Measurements from ENCODE around the gene HOMEZ.

Gene HOMEZ

DNA sequence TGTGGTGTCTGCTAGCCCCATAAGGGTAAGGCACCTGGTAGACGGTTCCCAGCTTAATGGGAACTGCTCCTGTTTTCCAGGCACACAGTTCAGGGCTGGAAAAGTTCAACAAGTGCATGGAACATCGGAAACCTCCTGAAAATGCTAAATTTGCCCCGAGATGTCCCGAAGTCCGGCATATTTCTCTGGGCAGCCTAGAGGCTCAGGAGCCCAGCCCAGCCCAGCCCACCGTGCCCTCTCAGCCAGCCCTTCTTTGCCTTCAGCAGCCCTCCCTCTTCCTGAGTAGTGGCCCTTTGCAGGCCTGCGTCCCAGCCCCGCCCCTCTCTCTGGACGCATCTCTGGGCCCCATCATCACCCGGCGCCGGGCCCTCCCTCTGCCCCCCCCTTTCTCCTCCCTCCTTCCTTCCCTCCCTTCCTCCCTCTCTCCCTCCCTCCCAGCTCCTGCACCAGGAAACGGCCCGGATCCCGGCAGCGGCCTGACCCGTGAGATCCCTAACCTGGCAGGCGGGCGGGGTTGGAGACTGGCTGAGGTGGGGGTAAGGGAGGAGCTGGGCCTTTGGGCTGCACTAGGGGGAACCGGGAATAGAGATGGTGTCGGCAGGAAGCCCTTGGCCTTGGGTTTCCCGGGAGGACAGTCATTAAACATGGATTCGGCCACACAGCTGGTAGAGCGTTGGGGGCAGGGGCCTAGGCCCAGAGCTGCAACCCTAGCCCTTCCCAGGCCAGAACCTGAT lies 20.6 kb upstream of the HOMEZ start, which contains the start of gene BCL2L2 (continued):
- peak; percentile 85 for TF ChIP-seq KLF16 (tag by site-specific recombination; IDR thresholded peaks at IDR 0.05)
- 0 out of 2 replicates have a peak, but pooled peaks have one; percentile 51 for TF ChIP-seq ZFP37 (tag by site-specific recombination; IDR thresholded peaks at IDR 0.05)
- TF ChIP-seq GLI4 (tag by site-specific recombination; IDR thresholded peaks at IDR 0.05) = 0 out of 2 replicates have a peak, but pooled peaks have one; percentile 14
- peak; percentile 92 for TF ChIP-seq KLF9 (tag by site-specific recombination; IDR thresholded peaks at IDR 0.05; ENCODE audit: low read depth)
- TF ChIP-seq RBAK (tag by site-specific recombination; IDR thresholded peaks at IDR 0.05) = no peak
- peak; percentile 98 for TF ChIP-seq ZFP69B (tag by site-specific recombination; IDR thresholded peaks at IDR 0.05)
- peak; percentile 73; the same call in 1 of the 2 replicates for TF ChIP-seq SCRT1 (tag by site-specific recombination; IDR thresholded peaks at IDR 0.05; ENCODE audit: borderline replicate concordance)
- TF ChIP-seq, protein P1, sequence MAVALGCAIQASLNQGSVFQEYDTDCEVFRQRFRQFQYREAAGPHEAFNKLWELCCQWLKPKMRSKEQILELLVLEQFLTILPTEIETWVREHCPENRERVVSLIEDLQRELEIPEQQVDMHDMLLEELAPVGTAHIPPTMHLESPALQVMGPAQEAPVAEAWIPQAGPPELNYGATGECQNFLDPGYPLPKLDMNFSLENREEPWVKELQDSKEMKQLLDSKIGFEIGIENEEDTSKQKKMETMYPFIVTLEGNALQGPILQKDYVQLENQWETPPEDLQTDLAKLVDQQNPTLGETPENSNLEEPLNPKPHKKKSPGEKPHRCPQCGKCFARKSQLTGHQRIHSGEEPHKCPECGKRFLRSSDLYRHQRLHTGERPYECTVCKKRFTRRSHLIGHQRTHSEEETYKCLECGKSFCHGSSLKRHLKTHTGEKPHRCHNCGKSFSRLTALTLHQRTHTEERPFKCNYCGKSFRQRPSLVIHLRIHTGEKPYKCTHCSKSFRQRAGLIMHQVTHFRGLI (tag by site-specific recombination; IDR thresholded peaks at IDR 0.05) = 0 out of 2 replicates have a peak, but pooled peaks have one; percentile 19
- TF ChIP-seq ZBTB48 (tag by site-specific recombination; IDR thresholded peaks at IDR 0.05) = peak; percentile 97
- no peak for TF ChIP-seq ZNF174 (tag by site-specific recombination; IDR thresholded peaks at IDR 0.05)
- no peak; the same call in 1 of the 2 replicates for TF ChIP-seq ZNF501 (tag by site-specific recombination; IDR thresholded peaks at IDR 0.05)
- TF ChIP-seq IKZF3 (tag by site-specific recombination; IDR thresholded peaks at IDR 0.05) = peak; percentile 99
- TF ChIP-seq OVOL3 (tag by site-specific recombination; IDR thresholded peaks at IDR 0.05) = peak; percentile 13; the same call in 1 of the 2 replicates
- no peak for TF ChIP-seq ZNF214 (tag by site-specific recombination; IDR thresholded peaks at IDR 0.05; ENCODE audit: borderline replicate concordance)
- TF ChIP-seq, protein P2, sequence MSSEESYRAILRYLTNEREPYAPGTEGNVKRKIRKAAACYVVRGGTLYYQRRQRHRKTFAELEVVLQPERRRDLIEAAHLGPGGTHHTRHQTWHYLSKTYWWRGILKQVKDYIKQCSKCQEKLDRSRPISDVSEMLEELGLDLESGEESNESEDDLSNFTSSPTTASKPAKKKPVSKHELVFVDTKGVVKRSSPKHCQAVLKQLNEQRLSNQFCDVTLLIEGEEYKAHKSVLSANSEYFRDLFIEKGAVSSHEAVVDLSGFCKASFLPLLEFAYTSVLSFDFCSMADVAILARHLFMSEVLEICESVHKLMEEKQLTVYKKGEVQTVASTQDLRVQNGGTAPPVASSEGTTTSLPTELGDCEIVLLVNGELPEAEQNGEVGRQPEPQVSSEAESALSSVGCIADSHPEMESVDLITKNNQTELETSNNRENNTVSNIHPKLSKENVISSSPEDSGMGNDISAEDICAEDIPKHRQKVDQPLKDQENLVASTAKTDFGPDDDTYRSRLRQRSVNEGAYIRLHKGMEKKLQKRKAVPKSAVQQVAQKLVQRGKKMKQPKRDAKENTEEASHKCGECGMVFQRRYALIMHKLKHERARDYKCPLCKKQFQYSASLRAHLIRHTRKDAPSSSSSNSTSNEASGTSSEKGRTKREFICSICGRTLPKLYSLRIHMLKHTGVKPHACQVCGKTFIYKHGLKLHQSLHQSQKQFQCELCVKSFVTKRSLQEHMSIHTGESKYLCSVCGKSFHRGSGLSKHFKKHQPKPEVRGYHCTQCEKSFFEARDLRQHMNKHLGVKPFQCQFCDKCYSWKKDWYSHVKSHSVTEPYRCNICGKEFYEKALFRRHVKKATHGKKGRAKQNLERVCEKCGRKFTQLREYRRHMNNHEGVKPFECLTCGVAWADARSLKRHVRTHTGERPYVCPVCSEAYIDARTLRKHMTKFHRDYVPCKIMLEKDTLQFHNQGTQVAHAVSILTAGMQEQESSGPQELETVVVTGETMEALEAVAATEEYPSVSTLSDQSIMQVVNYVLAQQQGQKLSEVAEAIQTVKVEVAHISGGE (tag by site-specific recombination; conservative IDR thresholded peaks at IDR 0.05; ENCODE audit: low read depth) = peak; percentile 51
- TF ChIP-seq ZBTB21 (tag by site-specific recombination; IDR thresholded peaks at IDR 0.05) = peak; percentile 29; the same call in 1 of the 2 replicates
- no peak for TF ChIP-seq ZNF157 (tag by site-specific recombination; IDR thresholded peaks at IDR 0.05)
- TF ChIP-seq ZNF670 (tag by site-specific recombination; IDR thresholded peaks at IDR 0.05; ENCODE audit: low read depth) = no peak
- peak; percentile 62; the same call in 1 of the 2 replicates for TF ChIP-seq ZNF10 (tag by site-specific recombination; IDR thresholded peaks at IDR 0.05)
- TF ChIP-seq, protein P3, sequence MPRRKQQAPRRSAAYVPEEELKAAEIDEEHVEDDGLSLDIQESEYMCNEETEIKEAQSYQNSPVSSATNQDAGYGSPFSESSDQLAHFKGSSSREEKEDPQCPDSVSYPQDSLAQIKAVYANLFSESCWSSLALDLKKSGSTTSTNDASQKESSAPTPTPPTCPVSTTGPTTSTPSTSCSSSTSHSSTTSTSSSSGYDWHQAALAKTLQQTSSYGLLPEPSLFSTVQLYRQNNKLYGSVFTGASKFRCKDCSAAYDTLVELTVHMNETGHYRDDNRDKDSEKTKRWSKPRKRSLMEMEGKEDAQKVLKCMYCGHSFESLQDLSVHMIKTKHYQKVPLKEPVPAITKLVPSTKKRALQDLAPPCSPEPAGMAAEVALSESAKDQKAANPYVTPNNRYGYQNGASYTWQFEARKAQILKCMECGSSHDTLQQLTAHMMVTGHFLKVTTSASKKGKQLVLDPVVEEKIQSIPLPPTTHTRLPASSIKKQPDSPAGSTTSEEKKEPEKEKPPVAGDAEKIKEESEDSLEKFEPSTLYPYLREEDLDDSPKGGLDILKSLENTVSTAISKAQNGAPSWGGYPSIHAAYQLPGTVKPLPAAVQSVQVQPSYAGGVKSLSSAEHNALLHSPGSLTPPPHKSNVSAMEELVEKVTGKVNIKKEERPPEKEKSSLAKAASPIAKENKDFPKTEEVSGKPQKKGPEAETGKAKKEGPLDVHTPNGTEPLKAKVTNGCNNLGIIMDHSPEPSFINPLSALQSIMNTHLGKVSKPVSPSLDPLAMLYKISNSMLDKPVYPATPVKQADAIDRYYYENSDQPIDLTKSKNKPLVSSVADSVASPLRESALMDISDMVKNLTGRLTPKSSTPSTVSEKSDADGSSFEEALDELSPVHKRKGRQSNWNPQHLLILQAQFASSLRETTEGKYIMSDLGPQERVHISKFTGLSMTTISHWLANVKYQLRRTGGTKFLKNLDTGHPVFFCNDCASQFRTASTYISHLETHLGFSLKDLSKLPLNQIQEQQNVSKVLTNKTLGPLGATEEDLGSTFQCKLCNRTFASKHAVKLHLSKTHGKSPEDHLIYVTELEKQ (tag by site-specific recombination; IDR thresholded peaks at IDR 0.05; ENCODE audit: borderline replicate concordance) = peak; percentile 51; the same call in 1 of the 2 replicates
- TF ChIP-seq, protein P4, sequence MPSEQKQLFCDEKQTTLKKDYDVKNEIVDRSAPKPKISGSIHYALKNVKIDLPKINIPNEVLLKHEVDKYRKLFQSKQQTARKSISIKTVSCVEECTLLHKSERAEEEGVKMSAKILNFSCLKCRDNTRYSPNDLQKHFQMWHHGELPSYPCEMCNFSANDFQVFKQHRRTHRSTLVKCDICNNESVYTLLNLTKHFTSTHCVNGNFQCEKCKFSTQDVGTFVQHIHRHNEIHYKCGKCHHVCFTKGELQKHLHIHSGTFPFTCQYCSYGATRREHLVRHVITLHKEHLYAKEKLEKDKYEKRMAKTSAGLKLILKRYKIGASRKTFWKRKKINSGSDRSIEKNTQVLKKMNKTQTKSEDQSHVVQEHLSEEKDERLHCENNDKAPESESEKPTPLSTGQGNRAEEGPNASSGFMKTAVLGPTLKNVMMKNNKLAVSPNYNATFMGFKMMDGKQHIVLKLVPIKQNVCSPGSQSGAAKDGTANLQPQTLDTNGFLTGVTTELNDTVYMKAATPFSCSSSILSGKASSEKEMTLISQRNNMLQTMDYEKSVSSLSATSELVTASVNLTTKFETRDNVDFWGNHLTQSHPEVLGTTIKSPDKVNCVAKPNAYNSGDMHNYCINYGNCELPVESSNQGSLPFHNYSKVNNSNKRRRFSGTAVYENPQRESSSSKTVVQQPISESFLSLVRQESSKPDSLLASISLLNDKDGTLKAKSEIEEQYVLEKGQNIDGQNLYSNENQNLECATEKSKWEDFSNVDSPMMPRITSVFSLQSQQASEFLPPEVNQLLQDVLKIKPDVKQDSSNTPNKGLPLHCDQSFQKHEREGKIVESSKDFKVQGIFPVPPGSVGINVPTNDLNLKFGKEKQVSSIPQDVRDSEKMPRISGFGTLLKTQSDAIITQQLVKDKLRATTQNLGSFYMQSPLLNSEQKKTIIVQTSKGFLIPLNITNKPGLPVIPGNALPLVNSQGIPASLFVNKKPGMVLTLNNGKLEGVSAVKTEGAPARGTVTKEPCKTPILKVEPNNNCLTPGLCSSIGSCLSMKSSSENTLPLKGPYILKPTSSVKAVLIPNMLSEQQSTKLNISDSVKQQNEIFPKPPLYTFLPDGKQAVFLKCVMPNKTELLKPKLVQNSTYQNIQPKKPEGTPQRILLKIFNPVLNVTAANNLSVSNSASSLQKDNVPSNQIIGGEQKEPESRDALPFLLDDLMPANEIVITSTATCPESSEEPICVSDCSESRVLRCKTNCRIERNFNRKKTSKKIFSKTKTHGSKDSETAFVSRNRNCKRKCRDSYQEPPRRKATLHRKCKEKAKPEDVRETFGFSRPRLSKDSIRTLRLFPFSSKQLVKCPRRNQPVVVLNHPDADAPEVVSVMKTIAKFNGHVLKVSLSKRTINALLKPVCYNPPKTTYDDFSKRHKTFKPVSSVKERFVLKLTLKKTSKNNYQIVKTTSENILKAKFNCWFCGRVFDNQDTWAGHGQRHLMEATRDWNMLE (tag by site-specific recombination; conservative IDR thresholded peaks at IDR 0.05; ENCODE audit: low read depth) = peak; percentile 32; the same call in 1 of the 2 replicates
- peak; percentile 51 for TF ChIP-seq GLIS1 (tag by site-specific recombination; IDR thresholded peaks at IDR 0.05)
- TF ChIP-seq WT1 (tag by site-specific recombination; IDR thresholded peaks at IDR 0.05) = peak; percentile 97
- TF ChIP-seq ZNF558 (tag by site-specific recombination; IDR thresholded peaks at IDR 0.05) = no peak
- TF ChIP-seq ZNF600 (tag by site-specific recombination; IDR thresholded peaks at IDR 0.05) = peak; percentile 95
- no peak for TF ChIP-seq ZNF169 (tag by site-specific recombination; IDR thresholded peaks at IDR 0.05)
- TF ChIP-seq HOXD13 (CRISPR knock-in tag; IDR thresholded peaks at IDR 0.05; ENCODE audit: borderline replicate concordance) = no peak
